COR-L47 (cell line): ENCODE data around the gene CXXC4.

ENCODE experiments used
- DNase-seq: peaks from one replicate; lab custom pipeline; 2025; lab: John Stamatoyannopoulos, UW

Gene CXXC4

DNA sequence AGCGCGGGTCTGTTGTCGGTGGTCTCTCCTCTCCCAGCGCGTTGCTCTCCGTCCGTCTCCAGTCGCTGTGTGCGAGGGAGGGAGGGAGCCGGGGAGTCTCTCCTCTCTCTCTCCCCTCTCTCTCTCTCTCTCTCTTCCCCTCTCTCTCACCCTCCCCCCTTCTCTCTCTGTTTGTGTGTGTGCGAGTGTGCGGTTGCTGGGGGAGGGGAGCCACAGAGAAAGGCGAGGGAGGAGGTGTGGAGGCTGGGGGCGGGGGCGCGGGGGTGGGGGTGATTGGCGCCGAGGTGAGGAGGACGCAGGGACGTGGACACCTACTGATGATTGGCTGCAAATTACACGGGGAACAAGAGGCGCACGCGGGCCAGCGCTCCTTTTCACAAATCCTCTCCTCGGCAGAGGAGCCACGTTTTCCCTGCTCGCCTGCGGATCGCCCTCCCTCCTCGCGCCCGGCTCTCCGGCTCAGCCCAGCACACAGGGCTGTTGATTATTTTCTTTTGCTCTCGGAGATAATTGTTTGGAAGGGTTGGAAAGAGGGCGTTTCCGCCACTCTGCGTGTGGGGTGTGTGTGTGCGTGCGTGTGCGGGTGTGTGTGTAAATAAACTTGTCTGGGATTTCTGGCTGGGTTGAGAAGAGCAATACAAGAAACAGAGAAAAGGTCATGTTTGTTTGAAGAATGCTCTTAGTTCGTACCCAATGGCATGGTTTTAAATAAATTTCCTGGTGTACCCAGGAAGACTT is at the start of gene CXXC4:
CXXC4 (minus strand) TSS at position 73 of the 738 bp plus-strand sequence. CDS start 3,092 bp downstream, outside the sequence.
- DNase-seq, result peak; percentile 85

DNA sequence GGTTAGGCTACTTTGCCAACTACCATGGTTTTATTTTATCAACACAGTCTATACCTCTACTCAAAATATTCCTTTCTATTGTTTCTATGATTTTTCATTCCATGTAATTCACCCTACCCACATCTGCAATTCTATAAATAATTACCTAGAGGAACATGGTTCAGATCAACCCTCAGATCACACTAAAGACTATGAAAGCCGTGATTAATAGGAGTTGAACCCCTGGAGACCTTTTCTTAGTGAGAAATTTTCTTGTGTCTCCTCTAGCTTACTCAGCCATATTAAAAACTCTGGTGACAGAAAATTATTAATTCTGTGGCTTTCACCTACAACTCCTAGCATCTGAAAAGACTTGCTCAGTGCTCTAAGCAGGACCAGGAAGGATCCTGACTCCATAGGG is 38.5 kb upstream of the CXXC4 start:
- DNase-seq, result no peak

DNA sequence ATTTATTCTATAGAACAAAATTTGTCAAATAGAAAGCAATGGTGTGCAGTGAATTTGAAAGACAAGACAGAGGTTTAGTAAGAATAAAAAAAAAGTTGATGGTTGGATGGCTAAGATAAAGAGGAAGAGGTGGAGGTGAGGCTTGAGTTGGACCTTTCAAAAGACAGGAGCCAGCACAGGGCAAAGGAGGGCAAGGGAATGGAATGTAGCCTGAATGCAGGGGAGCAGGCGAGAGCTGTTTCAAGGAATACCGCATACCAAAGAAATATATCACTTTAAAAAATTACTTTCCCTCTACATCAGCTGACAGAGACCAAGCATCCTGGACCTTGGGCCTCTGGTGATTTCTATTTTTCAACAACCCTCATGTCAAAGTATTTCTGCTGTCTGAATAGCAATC is 38.0 kb upstream of the CXXC4 start:
- DNase-seq, result no peak

DNA sequence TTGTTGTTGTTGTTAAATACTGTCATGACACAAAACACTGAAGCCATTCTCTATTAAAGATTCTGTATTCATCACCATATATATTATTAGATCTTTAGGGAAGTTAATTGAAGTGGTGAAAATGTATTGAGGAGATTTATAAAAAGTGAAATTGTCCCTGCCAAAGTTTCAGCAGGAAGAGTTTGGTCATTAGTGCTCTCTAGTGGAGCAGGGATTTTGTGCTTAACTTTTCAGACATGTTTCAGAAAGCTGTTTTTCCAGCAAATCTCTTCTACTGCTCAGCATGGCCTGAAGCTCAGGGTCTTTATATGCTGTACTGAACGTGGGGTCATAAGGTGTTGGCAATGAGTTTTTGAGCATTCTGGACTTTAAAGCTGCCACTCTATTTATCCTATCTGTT is 36.7 kb upstream of the CXXC4 start:
- DNase-seq, result no peak

DNA sequence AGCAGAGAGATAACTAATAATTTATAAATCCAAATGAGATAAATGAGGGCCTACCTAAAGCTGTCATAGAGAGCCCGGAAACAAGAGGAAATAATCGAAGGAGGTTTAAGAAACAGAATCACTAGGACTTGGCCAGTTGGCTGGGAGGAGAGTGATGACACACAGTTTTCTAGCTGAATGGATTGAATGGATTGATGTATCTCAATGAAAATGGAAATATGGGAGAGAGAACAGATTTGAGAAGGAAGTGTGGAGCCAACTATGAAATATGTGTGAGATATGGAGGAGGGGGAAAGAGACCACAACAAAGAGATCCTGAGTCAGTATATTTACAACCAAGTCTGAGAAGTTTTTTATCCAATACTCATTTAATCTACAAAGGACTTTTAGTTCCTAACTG is 35.7 kb upstream of the CXXC4 start:
- no peak for DNase-seq

DNA sequence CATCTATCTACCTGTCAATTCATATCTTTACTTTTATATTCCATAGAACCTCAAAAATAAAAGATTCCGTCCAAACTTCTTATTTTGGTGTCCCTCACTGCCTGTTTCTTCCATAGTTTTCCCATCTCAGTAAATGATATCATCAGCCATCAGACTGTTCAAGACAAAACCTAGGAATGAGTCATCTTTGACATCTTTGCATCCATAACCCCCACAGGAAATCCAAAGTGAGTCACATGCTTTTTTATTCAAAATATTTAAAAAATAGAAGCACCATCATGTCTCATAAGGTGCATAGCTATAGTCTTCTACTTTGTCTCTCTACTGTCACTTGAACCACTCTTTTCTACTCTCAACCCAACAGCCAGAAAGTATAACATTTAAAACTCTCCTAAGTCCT is 29.9 kb upstream of the CXXC4 start:
- no peak for DNase-seq

DNA sequence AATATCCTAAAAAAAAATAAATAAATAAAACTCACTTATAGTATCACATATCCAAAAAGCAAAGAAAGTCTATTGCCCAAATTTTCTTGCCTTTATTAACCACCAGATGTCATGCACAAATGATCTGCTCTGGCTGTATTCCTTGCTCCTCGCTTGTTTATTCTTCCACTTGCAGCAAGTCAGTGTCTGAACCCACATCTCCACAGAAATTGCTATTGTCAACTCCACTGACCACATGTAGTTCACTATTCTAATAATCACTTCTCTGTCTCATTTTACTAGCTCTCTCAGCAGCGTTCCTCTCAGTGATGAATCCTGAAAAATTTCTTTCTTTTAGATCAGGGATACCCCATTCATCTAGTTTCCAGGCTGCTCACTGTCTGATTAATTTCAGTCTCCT is 29.3 kb upstream of the CXXC4 start:
- DNase-seq, result no peak

DNA sequence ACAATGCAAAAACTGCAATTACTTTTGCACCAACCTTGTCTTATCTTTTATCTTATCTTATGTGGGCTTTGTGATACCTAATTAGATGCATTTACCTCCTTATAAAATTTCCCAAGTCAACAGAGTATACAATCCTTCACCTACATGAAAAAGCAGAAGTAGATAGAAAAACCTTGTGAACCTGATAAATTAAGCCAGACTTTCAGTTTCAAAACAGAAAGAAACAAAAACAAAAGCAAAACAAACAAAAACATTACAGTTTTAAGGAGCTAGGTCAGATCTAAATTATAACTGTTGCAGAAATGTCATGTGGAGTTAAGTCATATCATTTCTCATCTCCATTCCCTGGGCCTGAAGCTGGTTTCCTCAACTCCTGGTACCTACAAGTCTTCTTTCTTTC is 24.9 kb upstream of the CXXC4 start:
- DNase-seq, result no peak

DNA sequence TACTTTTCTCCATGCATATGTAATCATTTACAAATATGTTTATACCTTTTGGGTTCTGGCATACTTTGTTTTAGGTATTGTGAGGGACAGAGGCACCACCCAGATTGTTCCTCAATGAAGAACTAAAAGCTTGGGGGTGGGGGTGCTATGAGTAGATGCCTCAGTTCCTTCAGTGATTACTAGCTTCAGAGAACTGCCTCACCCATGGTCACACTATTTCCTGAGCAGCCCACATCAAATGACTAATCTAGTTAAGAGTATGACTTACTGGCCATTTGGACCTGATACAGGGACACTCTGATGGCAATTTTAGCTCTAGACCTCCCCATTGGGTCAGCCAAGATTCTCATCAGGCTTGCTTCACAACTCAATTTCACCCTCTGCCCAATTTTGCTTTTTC is 22.2 kb upstream of the CXXC4 start:
- no peak for DNase-seq

DNA sequence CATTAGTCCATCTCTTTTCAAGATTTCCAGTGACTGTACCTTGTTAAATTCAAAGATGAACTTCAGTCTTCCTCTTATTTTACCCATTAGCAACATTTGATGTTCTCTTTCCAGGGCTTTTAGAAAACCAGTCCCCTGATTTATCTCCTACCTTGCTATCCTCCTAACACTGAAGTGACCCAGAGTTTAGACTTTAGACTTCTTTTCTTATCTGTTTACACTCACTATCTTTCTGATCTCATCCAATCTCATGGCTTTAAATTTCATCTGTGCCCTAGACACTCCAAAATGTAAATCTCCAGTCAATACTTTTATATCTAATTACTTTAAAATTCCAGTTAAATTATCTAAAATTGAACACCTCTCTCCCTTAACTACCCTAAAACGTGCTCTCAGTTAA is 13.5 kb upstream of the CXXC4 start:
- no peak for DNase-seq

DNA sequence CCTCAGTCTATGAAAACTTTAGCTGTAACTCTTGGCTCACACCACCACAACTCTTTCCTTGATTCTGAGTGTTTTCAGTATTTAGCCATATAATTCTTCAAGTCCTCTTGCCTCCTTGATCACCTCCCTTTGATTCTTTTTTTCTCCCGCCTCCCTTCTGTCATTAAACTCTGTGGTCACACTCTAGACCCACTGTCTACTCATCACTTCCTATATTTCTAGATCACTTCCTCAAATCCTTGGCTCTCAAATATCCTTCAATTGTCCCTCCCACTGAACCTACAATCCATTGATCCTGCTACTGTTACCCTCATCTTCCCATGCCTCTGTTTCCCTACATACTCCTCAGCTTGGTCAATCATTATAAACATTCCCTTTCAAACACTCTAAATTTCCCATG is 12.4 kb upstream of the CXXC4 start:
- DNase-seq, result no peak

DNA sequence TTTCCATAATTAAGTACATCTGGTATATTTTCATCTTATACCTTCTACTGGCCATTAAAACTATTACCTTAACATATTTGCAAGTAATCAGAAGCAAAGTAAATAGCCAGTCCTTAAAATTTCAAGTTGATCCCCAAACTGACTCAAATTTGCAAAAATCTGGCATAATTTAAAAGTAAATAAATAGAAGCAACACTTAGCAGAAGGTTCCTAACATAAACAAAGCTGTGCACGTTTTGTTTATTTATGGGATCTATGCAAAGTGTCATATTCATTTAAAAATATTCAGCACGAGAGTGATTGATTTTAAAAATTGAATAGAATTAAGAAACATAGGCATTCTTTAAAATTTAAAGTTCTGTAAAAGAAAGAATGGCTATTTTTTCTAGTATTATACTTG is 9.8 kb upstream of the CXXC4 start:
- no peak for DNase-seq

DNA sequence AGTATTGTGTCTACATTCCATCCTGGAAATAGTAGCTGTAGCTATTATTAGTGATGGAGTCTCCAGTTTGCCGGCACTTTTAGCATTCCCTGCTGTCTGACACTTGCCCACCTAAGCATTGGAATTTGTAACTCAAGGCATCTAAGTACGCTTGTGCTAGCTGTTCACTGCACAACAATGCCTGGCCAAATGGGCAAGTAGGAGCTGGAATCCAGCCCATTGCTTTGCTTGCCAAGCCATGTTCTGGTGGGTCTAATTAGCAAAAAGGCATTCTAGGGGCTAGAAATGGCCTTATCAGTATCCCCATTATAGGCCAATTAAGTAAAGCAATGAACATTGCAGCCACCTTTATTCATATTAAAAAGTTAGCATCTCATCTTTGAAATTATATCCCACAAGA is 7.8 kb upstream of the CXXC4 start:
- no peak for DNase-seq

DNA sequence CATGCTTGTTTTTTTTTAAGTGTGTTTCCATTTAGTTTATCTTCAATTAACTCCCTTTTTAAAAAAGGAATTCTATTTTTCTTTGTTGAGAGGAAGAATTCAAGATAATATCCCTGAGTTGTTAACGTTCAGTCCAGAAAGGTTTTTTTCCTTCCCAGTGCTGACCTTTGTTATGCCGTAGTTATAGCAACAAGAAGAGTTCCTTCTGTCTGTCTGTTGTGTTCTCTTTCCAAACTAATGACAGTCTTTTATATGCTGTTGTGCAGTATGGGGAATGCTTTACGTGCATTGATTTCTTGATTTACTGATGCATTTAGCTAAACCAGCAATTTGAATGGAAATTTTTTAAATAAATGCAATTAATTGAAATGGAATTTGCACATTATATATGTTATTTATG is 6.6 kb upstream of the CXXC4 start:
- DNase-seq, result no peak

DNA sequence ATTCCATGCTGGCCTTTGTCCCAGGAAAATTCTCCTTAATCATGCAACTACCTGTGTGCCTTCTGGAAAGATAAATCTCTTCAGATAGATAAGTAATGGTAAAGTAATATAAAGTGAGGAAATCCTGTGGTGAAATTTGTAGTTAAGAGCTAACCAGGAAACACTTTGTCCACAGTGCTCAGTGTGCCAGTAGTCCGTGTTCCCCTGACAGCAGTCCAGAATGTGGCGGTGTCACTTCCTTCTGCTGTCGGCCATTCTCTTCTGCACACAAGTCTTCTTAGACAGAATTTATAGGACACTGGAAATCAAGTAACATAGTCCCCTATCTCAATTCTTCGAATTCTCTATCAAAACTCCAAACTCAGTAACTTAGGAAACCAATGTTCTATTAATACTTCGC is 5.7 kb upstream of the CXXC4 start:
- DNase-seq, result no peak

DNA sequence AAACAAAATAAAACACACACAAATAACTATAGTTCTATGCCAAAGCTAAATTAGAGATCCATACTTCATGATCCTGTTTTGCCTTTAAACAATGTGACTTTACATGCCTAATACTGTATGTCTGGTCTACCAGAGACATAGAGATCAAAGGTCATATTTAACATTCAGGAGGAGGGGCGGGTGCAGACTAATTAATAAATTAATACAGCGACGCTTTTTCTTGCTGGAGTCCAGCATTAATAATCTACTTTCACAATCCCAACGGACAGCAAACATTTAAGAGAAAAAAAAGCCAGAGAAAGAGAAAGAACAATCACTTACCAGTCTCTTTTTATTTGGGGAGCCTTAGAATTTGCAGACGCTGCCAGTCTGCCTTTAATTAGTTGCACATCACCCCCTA is 509 bp downstream of the CXXC4 start:
- no peak for DNase-seq

DNA sequence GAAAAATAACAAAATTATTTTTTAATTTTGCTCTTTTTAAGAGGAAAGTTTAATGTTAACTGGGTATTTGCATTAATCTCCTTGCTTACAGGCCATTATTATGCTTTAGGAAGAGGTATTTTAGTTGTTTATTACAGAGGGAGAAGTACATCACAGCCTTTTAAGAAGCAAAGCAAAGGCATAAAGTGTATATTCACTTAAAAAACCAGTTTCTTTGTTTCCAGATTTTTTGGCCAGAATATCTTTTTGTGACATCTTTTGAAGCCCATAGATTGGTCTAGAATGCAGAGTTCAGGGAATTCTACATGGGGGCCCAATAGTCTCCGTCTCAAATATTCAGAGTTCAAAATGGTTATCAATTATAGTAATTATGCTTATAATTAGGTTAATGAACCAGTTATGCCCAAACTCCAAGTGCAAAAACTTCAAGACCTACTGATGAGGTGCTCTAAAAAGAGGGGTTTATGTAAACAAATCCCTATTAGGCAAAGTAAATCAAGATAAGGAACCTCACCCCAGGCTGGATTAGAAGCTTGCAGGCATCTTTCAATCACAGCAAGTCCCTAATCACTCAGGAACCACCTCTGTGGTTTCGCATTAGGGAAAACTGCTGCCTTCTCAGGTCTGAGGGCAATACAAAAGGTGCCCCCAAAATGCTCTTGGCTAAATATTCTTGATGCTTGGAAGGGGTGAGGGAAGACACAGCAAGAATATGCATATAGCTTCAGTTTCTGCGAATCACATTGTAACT is 1.4 kb downstream of the CXXC4 start:
- no peak for DNase-seq

DNA sequence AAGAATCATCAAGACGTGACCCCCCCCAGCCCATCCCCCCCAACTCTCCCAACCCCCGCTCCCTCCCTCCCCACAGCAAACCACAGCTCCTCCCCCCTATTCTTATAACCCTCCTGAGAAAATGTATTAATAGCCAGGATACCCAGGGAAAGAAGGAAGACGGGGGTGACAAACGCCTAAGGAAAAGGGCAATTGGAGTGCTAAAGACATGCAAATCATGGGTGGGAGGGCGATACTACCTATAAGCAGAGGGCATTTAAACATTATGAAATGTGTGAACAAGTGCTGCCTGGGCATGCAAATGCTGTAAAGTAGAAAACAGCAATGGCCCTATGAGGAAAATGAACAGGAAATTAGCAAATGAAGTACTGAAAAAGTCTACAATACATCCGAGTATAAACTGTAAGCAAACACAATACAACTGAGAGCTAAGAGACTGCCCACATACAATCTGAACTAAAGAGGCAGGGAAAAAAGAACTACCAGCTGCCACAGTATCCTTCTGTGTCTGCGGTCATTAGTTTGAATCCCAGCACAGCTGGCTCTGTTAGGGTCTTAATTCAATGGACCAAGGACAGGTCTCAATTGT is 2.4 kb downstream of the CXXC4 start:
- no peak for DNase-seq

DNA sequence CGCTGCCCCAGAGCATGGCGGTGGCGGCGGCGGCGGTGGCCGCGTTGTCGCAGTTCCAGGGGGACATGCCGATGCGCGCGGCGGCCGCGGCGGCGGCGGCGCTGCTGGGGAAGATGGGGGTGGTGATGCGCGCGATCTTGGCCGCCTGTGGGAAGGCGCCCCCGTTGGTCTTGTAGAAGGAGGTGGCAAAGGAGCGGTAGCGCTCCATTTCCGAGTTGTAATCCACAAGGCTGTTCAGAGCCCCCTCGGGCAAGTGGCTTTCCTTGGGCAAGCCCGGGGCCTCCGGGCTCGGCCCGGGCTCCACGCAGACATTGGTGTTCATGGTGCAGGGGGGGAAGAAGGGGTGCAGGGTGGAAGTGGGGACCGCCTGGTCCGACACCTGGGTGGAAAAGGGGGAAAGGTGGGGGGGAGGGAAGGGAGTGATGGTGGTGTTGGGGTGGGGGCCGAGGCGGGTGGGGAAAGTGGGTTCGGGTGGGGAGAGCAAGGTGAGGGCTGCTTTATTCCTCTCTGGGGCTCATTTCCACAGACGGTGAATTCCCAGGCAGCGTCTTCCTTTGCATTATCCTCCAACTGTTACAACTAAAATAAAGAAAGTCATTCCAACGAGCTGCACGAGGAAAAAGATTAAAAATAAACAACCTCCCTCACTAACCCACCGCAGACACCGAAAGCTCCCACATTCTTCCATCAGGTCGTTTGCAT is 3.1 kb downstream of the CXXC4 start:
- peak; percentile 70 for DNase-seq

DNA sequence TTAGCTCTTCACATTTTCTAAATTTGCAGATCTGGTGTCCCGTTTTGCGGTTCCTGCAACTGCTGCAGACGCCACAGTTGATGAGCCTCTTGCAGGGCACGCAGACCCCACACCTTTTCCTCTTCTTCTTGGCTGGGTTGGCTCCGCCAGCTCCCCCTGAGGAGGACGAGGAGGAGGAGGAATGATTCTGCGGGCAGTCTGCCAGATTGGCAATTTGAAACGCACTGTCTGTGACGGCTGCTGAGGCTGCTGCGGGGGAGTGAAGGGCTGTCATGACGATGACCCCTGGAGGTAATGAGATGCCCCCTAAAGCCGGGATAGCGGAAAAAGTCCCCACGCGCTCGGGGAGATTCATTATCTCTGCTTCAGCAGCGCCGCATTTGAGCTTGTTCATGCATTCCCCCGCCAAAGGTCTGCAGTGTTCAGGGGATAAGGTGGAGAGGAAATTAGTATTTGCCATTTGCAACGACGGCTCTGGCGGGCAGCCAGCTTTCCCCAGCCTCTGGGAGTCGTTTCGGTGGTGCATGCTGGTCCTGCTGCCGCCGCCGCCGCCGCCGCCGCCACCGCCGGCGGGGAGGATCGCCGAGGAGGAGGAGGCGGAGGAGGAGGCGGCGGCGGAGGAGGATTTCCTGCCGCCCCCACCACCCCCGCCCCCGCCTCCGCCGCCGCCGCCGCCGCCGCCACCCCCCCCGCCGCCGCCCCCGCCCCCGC is 3.8 kb downstream of the CXXC4 start:
- peak; percentile 90 for DNase-seq

DNA sequence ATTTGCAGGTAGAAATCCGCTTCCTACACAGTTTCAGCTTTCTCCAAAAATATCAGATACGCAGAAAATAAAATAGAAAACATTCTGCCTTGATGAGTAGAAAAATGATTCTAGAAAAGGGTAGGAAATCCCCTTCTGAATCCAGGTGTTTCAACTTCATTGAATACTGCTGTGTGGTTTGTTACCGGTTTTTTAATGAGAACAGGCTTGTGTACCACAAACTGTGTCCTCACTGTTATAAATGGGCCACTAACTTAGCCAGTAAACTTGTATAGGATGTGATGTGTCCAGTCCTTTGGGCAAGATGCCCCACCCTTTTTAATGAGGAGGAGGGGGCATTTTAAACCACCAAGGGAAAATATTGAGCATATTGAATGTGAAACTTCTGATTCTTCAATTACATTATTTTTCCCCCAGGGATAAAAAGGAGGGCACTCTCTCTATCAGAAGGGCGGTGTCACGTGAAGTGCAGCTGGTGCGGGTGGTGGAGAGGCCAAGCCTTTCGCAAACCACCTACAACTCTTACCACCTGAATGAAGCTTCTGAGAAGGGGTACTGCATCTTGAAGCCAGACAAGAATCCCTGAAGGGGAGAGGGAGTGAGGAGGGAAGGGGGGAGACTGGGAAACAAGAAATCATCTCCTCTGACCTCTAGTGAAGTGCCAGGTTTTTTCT is 4.5 kb downstream of the CXXC4 start:
- DNase-seq, result peak; percentile 33

DNA sequence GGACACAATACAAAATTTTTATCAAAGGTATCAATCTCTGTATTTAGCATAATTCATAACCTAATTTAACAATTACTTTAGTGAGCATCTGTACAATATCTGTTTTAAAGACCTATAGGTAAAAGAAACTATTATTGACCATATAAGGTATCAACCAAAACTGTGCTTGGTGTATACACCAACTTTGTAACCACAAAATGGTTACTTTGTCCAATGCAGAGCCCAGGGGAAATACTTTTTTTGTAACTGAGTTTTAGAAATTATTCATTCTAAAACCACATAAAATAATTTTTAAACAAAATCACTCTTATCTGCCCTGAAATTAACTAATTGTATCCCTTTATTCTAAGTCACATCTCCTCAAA is 5.0 kb downstream of the CXXC4 start:
- no peak for DNase-seq
